T-helper 17 cell (primary cell): ENCODE measurements around the gene C16orf90. TPM values are rescaled to one million over a fixed set of nuclear protein-coding genes. Genes with fewer than 3 reads are reported as not detected.
"Not testable (repeated sequence)": the region's sequence is repeated elsewhere in the genome, so short reads cannot be mapped to it uniquely, and the experiment has no call there.

ENCODE experiments used
- ATAC-seq: fragments of 150-1000 bp; cut with Tn5 transposase; 2 replicates; pipeline ENCODE4 v1.10.0; 2021; ENCODE audit warnings: mild to moderate bottlenecking, moderate library complexity
- DNase-seq, 3 donors: peaks; one replicate each; pipeline versions ENCODE4 v3.0.0 to v3.0.0-alpha.2; 2020 to 2021
- H3K9me3 ChIP-seq: one replicate; pipeline ENCODE4 v1.7.0; 2013; ENCODE audit warnings: low read length, mild to moderate bottlenecking; ENCODE audit not compliant: control insufficient read depth, poor library complexity, severe bottlenecking
- H3K27ac Mint-ChIP-seq: one replicate; pipeline ENCODE4 v1.8.0; 2022; ENCODE audit warnings: mild to moderate bottlenecking, moderate library complexity, mixed read lengths
- H3K27me3 Mint-ChIP-seq: one replicate; pipeline ENCODE4 v1.8.0; 2022; ENCODE audit warnings: mixed read lengths
- H3K36me3 Mint-ChIP-seq: one replicate; pipeline ENCODE4 v1.8.0; 2022; ENCODE audit warnings: low read depth, mixed read lengths
- H3K4me1 Mint-ChIP-seq: one replicate; pipeline ENCODE4 v1.8.0; 2022; ENCODE audit warnings: mild to moderate bottlenecking, mixed read lengths
- H3K4me3 Mint-ChIP-seq: one replicate; pipeline ENCODE4 v1.8.0; 2022; ENCODE audit warnings: mild to moderate bottlenecking, moderate library complexity, mixed read lengths
- total RNA-seq, 4 donors: library from RNA in 2 of 4; stranded (reverse) in 2 of 4; gene quantifications; one replicate each; pipeline ENCODE4 v1.2.3 and lab custom pipeline; 2022 to 2026

C16orf90 gene
- total RNA-seq, 2 donors from 2014 or later = not detected

GRCh38 chr16:3474136-3474779 is 21.0 kb downstream of the C16orf90 start:
- H3K4me3 Mint-ChIP-seq = no peak overlapping the region
- no peaks in the 10 kb centered on the region for H3K9me3 ChIP-seq
- DNase-seq (no peak), ATAC-seq (no peak)
- no peaks in the 10 kb centered on the region for H3K27me3 Mint-ChIP-seq
- H3K4me1 Mint-ChIP-seq = peaks cover 14% of the 10 kb centered on the region
- H3K27ac Mint-ChIP-seq = no peak overlapping the region
- H3K36me3 Mint-ChIP-seq = peaks cover under 1% of the 10 kb centered on the region

GRCh38 chr16:3473596-3473943 is 21.7 kb downstream of the C16orf90 start:
- DNase-seq, H3K27ac Mint-ChIP-seq, ATAC-seq, H3K9me3 ChIP-seq, H3K4me3 Mint-ChIP-seq, H3K36me3 Mint-ChIP-seq, H3K27me3 Mint-ChIP-seq: not testable (repeated sequence)
- H3K4me1 Mint-ChIP-seq = peaks cover 14% of the 10 kb centered on the region

- H3K4me1 Mint-ChIP-seq = peaks cover 19% of the 10 kb centered on the region
- DNase-seq = no peak
- H3K4me3 Mint-ChIP-seq = no peak overlapping the region
- peak overlapping the region; percentile 29 for H3K27ac Mint-ChIP-seq
- H3K27me3 Mint-ChIP-seq = no peaks in the 10 kb centered on the region
- ATAC-seq = no peak
- H3K36me3 Mint-ChIP-seq = no peaks in the 10 kb centered on the region
- H3K9me3 ChIP-seq = no peaks in the 10 kb centered on the region
These were observed 22.3 kb downstream of the C16orf90 start for GRCh38 chr16:3472878-3473595.

- Mint-ChIP-seq H3K27me3 (no peaks in the 10 kb centered on the region), H3K27ac (no peak overlapping the region), H3K4me3 (no peak overlapping the region), H3K36me3 (no peaks in the 10 kb centered on the region), H3K4me1 (peaks cover 33% of the 10 kb centered on the region)
- no peaks in the 10 kb centered on the region for H3K9me3 ChIP-seq
- ATAC-seq = no peak
- no peak for DNase-seq
These were observed 23.6 kb downstream of the C16orf90 start for GRCh38 chr16:3471518-3472176.

- H3K4me1 Mint-ChIP-seq = peaks cover 36% of the 10 kb centered on the region
- no peaks in the 10 kb centered on the region for H3K27me3 Mint-ChIP-seq
- H3K36me3 Mint-ChIP-seq = no peaks in the 10 kb centered on the region
- no peak overlapping the region for H3K4me3 Mint-ChIP-seq
- no peaks in the 10 kb centered on the region for H3K9me3 ChIP-seq
- no peak for ATAC-seq
- H3K27ac Mint-ChIP-seq = no peak overlapping the region
- DNase-seq = no peak
These were observed 24.6 kb downstream of the C16orf90 start for GRCh38 chr16:3470723-3471122.

GRCh38 chr16:3469736-3470135 is 25.6 kb downstream of the C16orf90 start:
- DNase-seq = no peak
- Mint-ChIP-seq H3K27ac (no peak overlapping the region), H3K4me1 (peaks cover 31% of the 10 kb centered on the region), H3K27me3 (no peaks in the 10 kb centered on the region), H3K36me3 (no peaks in the 10 kb centered on the region), H3K4me3 (no peak overlapping the region)
- no peaks in the 10 kb centered on the region for H3K9me3 ChIP-seq
- ATAC-seq = no peak

- H3K4me3 Mint-ChIP-seq = no peak overlapping the region
- H3K9me3 ChIP-seq = no peaks in the 10 kb centered on the region
- H3K27ac Mint-ChIP-seq = no peak overlapping the region
- DNase-seq = no peak
- H3K4me1 Mint-ChIP-seq = peaks cover 34% of the 10 kb centered on the region
- no peak for ATAC-seq
- no peaks in the 10 kb centered on the region for H3K27me3 Mint-ChIP-seq
- no peaks in the 10 kb centered on the region for H3K36me3 Mint-ChIP-seq
These were observed 26.8 kb downstream of the C16orf90 start for GRCh38 chr16:3468501-3468900.

- no peak for DNase-seq
- ATAC-seq = no peak
- Mint-ChIP-seq H3K36me3 (no peaks in the 10 kb centered on the region), H3K4me1 (peaks cover 33% of the 10 kb centered on the region), H3K27ac (no peak overlapping the region), H3K27me3 (no peaks in the 10 kb centered on the region), H3K4me3 (no peak overlapping the region)
- no peaks in the 10 kb centered on the region for H3K9me3 ChIP-seq
These were observed 27.4 kb downstream of the C16orf90 start for GRCh38 chr16:3467921-3468320.

- no peak for DNase-seq
- Mint-ChIP-seq H3K27me3 (no peaks in the 10 kb centered on the region), H3K4me1 (peaks cover 31% of the 10 kb centered on the region), H3K4me3 (peak overlapping the region; percentile 21), H3K36me3 (no peaks in the 10 kb centered on the region), H3K27ac (peak overlapping the region; percentile 78)
- no peak for ATAC-seq
- no peaks in the 10 kb centered on the region for H3K9me3 ChIP-seq
These were observed 28.1 kb downstream of the C16orf90 start for GRCh38 chr16:3467182-3467581.

GRCh38 chr16:3465911-3466584 is 29.2 kb downstream of the C16orf90 start:
- Mint-ChIP-seq H3K4me3 (no peak overlapping the region), H3K4me1 (peaks cover 36% of the 10 kb centered on the region), H3K36me3 (no peaks in the 10 kb centered on the region), H3K27ac (peak overlapping the region; percentile 78), H3K27me3 (no peaks in the 10 kb centered on the region)
- ATAC-seq (no peak), DNase-seq (no peak)
- H3K9me3 ChIP-seq = no peaks in the 10 kb centered on the region

- Mint-ChIP-seq H3K36me3 (no peaks in the 10 kb centered on the region), H3K4me1 (peaks cover 40% of the 10 kb centered on the region), H3K27me3 (no peaks in the 10 kb centered on the region), H3K27ac (no peak overlapping the region), H3K4me3 (no peak overlapping the region)
- ATAC-seq = no peak
- H3K9me3 ChIP-seq = no peaks in the 10 kb centered on the region
- DNase-seq = no peak
These were observed 30.0 kb downstream of the C16orf90 start for GRCh38 chr16:3465301-3465700.

- H3K36me3 Mint-ChIP-seq = no peaks in the 10 kb centered on the region
These were observed 34.1 kb downstream of the C16orf90 start for GRCh38 chr16:3461151-3461550.

GRCh38 chr16:3460585-3460984 is 34.7 kb downstream of the C16orf90 start:
- H3K9me3 ChIP-seq = no peaks in the 10 kb centered on the region
- Mint-ChIP-seq H3K27me3 (no peaks in the 10 kb centered on the region), H3K36me3 (no peaks in the 10 kb centered on the region), H3K4me3 (peak overlapping the region; percentile 7), H3K27ac (peak overlapping the region; percentile 82), H3K4me1 (peaks cover 36% of the 10 kb centered on the region)
- DNase-seq (no peak), ATAC-seq (no peak)

More at GRCh38 chr16:3461151-3461550, 34.1 kb downstream of the C16orf90 start:
- DNase-seq (no peak), ATAC-seq (no peak)
- Mint-ChIP-seq H3K27ac (peak overlapping the region; percentile 82), H3K4me1 (peaks cover 36% of the 10 kb centered on the region), H3K27me3 (no peaks in the 10 kb centered on the region), H3K4me3 (peak overlapping the region; percentile 7)
- no peaks in the 10 kb centered on the region for H3K9me3 ChIP-seq
